ENCODE results near the gene SPPL2C. TPM values are rescaled to one million over a fixed set of nuclear protein-coding genes. Genes with fewer than 3 reads are reported as not detected.

SPPL2C gene
- total RNA-seq, 1 experiment from 2014 or later, result not detected

GRCh38 chr17:45867171-45867570, 22.5 kb downstream of the SPPL2C start:
- H3K4me3 Mint-ChIP-seq (ENCODE audit: unreplicated experiment), result no peak overlapping the region
- H3K27ac Mint-ChIP-seq (ENCODE audit: low read depth, unreplicated experiment), result no peak overlapping the region
- no TSS peak for BruUV-seq (replicated peaks)
- ChIA-PET CTCF (interaction anchor here (0.8 kb wide), 1 partner anchor 15 kb away, joined by 3 read pairs; no protein-coding TSS in a partner anchor), POLR2A (no interaction called here)
- H3K9me3 Mint-ChIP-seq (ENCODE audit: unreplicated experiment), result no peaks in the 10 kb centered on the region
- DNase-seq (ENCODE audit: unreplicated experiment), result no peak
- no peak for TF ChIP-seq CTCF (IDR thresholded peaks at IDR 0.05; ENCODE audit: unreplicated experiment)
- intact Hi-C loops (cut with micrococcal nuclease), result no loop called here
- H3K36me3 Mint-ChIP-seq (ENCODE audit: insufficient read depth, unreplicated experiment), result no peaks in the 10 kb centered on the region
- H3K27me3 Mint-ChIP-seq (ENCODE audit: insufficient read depth, unreplicated experiment), result peaks cover 63% of the 10 kb centered on the region
- H3K4me1 Mint-ChIP-seq (ENCODE audit: insufficient read depth, unreplicated experiment), result peaks cover 5% of the 10 kb centered on the region

GRCh38 chr17:45867702-45868101, 23.0 kb downstream of the SPPL2C start:
- CTCF ChIA-PET, result interaction anchor here (0.8 kb wide), 1 partner anchor 16 kb away, joined by 3 read pairs; no protein-coding TSS in a partner anchor
- POLR2A ChIA-PET, result no interaction called here
- H3K27me3 Mint-ChIP-seq (ENCODE audit: insufficient read depth, unreplicated experiment), result peaks cover 62% of the 10 kb centered on the region
- no TSS peak for BruUV-seq (replicated peaks)
- no peak overlapping the region for H3K27ac Mint-ChIP-seq (ENCODE audit: low read depth, unreplicated experiment)
- H3K36me3 Mint-ChIP-seq (ENCODE audit: insufficient read depth, unreplicated experiment), result no peaks in the 10 kb centered on the region
- no peaks in the 10 kb centered on the region for H3K9me3 Mint-ChIP-seq (ENCODE audit: unreplicated experiment)
- H3K4me1 Mint-ChIP-seq (ENCODE audit: insufficient read depth, unreplicated experiment), result peaks cover 5% of the 10 kb centered on the region
- H3K4me3 Mint-ChIP-seq (ENCODE audit: unreplicated experiment), result no peak overlapping the region
- intact Hi-C loops (cut with micrococcal nuclease), result no loop called here
- TF ChIP-seq CTCF (IDR thresholded peaks at IDR 0.05; ENCODE audit: unreplicated experiment), result no peak
- DNase-seq (ENCODE audit: unreplicated experiment), result peak; percentile 21

GRCh38 chr17:45868276-45868675, 23.6 kb downstream of the SPPL2C start:
- no TSS peak for BruUV-seq (replicated peaks)
- no peaks in the 10 kb centered on the region for H3K36me3 Mint-ChIP-seq (ENCODE audit: insufficient read depth, unreplicated experiment)
- H3K27ac Mint-ChIP-seq (ENCODE audit: low read depth, unreplicated experiment), result no peak overlapping the region
- peaks cover 5% of the 10 kb centered on the region for H3K4me1 Mint-ChIP-seq (ENCODE audit: insufficient read depth, unreplicated experiment)
- peak; percentile 39 for DNase-seq (ENCODE audit: unreplicated experiment)
- H3K4me3 Mint-ChIP-seq (ENCODE audit: unreplicated experiment), result no peak overlapping the region
- POLR2A ChIA-PET, result no interaction called here
- no peaks in the 10 kb centered on the region for H3K9me3 Mint-ChIP-seq (ENCODE audit: unreplicated experiment)
- CTCF ChIA-PET, result no interaction called here
- TF ChIP-seq CTCF (IDR thresholded peaks at IDR 0.05; ENCODE audit: unreplicated experiment), result no peak
- intact Hi-C loops (cut with micrococcal nuclease), result no loop called here
- H3K27me3 Mint-ChIP-seq (ENCODE audit: insufficient read depth, unreplicated experiment), result peaks cover 62% of the 10 kb centered on the region

- intact Hi-C loops (cut with micrococcal nuclease), result no loop called here
- CTCF ChIA-PET, result interaction anchor here (1.1 kb wide), 1 partner anchor 18 kb away, joined by 3 read pairs; no protein-coding TSS in a partner anchor
- no peak for TF ChIP-seq CTCF (IDR thresholded peaks at IDR 0.05; ENCODE audit: unreplicated experiment)
- Mint-ChIP-seq H3K27ac (ENCODE audit: low read depth, unreplicated experiment) (no peak overlapping the region), H3K4me1 (ENCODE audit: insufficient read depth, unreplicated experiment) (peaks cover 5% of the 10 kb centered on the region), H3K9me3 (ENCODE audit: unreplicated experiment) (no peaks in the 10 kb centered on the region), H3K27me3 (ENCODE audit: insufficient read depth, unreplicated experiment) (peaks cover 59% of the 10 kb centered on the region), H3K36me3 (ENCODE audit: insufficient read depth, unreplicated experiment) (no peaks in the 10 kb centered on the region), H3K4me3 (ENCODE audit: unreplicated experiment) (no peak overlapping the region)
- no TSS peak for BruUV-seq (replicated peaks)
- POLR2A ChIA-PET, result no interaction called here
- no peak for DNase-seq (ENCODE audit: unreplicated experiment)
These were observed 25.1 kb downstream of the SPPL2C start for GRCh38 chr17:45869676-45870341.
